NB4 (cell line): ENCODE measurements around the gene CACNA2D2.
A peak's percentile ranks its signal among the peaks of the same experiment; 100 is the strongest.

ENCODE experiments used
- DNase-seq: peaks from one replicate; pipeline ENCODE4 v3.0.0; 2010; ENCODE audit warnings: low read depth
- H3K4me3 ChIP-seq: one replicate; pipeline ENCODE4 v1.5.1; 2011; ENCODE audit warnings: mild to moderate bottlenecking, low read depth, low read length, moderate library complexity
- CTCF ChIP-seq: IDR thresholded peaks from one replicate; pipeline ENCODE4 v1.5.1; 2012; ENCODE audit warnings: low read depth, low read length
- MAX ChIP-seq: IDR thresholded peaks from 2 replicates; pipeline ENCODE4 v1.6.1; 2011; ENCODE audit warnings: low read depth, low read length
- MYC ChIP-seq: IDR thresholded peaks from 2 replicates; pipeline ENCODE4 v1.6.1; 2011; ENCODE audit warnings: low read depth, low read length
- POLR2A ChIP-seq: IDR thresholded peaks from 2 replicates; pipeline ENCODE4 v1.6.1; 2011; ENCODE audit warnings: mild to moderate bottlenecking; ENCODE audit not compliant: insufficient read length; ENCODE audit errors: extremely low read depth

Gene CACNA2D2

GRCh38 chr3:50374363-50375257 is 128.8 kb downstream of the CACNA2D2 start:
- no peak overlapping the region for H3K4me3 ChIP-seq
- no peak for DNase-seq
- TF ChIP-seq CTCF, result no peak
- TF ChIP-seq POLR2A, result no peak
- no peak for TF ChIP-seq MYC
- no peak for TF ChIP-seq MAX

GRCh38 chr3:50373146-50374051 is 130.0 kb downstream of the CACNA2D2 start:
- H3K4me3 ChIP-seq, result no peak overlapping the region
- no peak for TF ChIP-seq POLR2A
- no peak for TF ChIP-seq CTCF
- no peak for TF ChIP-seq MYC
- TF ChIP-seq MAX, result no peak
- no peak for DNase-seq

GRCh38 chr3:50372349-50372748 is 131.1 kb downstream of the CACNA2D2 start:
- no peak overlapping the region for H3K4me3 ChIP-seq
- no peak for TF ChIP-seq MAX
- no peak for TF ChIP-seq MYC
- TF ChIP-seq CTCF, result no peak
- no peak for TF ChIP-seq POLR2A
- no peak for DNase-seq

- TF ChIP-seq POLR2A (no peak), CTCF (no peak), MYC (no peak), MAX (no peak)
- no peak overlapping the region for H3K4me3 ChIP-seq
- no peak for DNase-seq
Observed at GRCh38 chr3:50371133-50371685, 132.2 kb downstream of the CACNA2D2 start.

- peak; percentile 54 for DNase-seq
- TF ChIP-seq MAX, result no peak
- no peak overlapping the region for H3K4me3 ChIP-seq
Observed at GRCh38 chr3:50370594-50370993, 132.8 kb downstream of the CACNA2D2 start.
